Measurements from ENCODE around the gene GLCCI1. TPM values are rescaled to one million over a fixed set of nuclear protein-coding genes. Genes with fewer than 3 reads are reported as not detected.

Gene GLCCI1
- polyA plus RNA-seq, 2 of the 4 experiments (the other 2 are of a cell fraction): 1.2 to 2.8 TPM

DNA sequence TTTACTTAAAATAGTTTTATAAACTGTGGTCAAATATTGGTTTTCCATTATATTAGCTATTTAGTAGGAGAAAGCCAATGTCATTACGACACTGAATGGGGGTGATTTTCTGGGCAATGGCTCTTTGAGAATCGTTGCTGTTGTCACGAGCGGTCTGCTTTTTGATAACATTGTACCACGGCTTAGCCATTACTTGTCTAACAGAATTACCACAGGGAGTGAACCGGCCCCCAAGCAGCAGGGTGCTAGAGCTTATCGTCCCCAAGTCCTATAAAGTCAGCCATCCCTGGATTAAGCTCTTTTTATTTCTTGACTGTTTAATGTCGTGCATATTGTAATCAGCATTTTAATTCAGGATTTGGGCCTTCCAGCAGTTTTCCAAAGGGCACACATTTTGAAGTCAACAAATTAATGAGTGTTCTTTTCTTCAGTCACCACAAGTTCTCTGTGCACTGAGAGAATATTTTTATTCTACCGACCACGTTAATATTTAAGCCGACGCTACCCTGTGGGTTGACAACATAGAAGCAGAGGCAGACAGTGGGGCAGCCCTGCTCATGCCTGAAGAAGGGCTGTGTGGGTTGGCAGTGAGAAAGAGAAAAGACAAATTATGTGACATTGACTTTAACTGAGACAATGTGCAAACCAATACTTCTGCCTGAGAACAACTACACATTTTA, 167.6 kb downstream of the GLCCI1 start:
- 81% methylated on average over 12 of the region's 12 CpGs for WGBS (ENCODE audit: missing lambda C conversion rate)

More for the DNA sequence above, 167.6 kb downstream of the GLCCI1 start:
- Histone ChIP-seq H3K4me2 (no peak overlapping the region), H3K4me1 (no peaks in the 10 kb centered on the region), H3K9me3 (no peaks in the 10 kb centered on the region), H3K4me3 (no peak overlapping the region), H3K27ac (no peak overlapping the region)
- POLR2A ChIA-PET: no interaction called here
- TF ChIP-seq, protein P1, sequence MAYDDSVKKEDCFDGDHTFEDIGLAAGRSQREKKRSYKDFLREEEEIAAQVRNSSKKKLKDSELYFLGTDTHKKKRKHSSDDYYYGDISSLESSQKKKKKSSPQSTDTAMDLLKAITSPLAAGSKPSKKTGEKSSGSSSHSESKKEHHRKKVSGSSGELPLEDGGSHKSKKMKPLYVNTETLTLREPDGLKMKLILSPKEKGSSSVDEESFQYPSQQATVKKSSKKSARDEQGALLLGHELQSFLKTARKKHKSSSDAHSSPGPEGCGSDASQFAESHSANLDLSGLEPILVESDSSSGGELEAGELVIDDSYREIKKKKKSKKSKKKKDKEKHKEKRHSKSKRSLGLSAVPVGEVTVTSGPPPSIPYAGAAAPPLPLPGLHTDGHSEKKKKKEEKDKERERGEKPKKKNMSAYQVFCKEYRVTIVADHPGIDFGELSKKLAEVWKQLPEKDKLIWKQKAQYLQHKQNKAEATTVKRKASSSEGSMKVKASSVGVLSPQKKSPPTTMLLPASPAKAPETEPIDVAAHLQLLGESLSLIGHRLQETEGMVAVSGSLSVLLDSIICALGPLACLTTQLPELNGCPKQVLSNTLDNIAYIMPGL (CRISPR knock-in tag; IDR thresholded peaks at IDR 0.05; ENCODE audit: borderline replicate concordance): no peak
- TF ChIP-seq TP53 (CRISPR knock-in tag; IDR thresholded peaks at IDR 0.05) (no peak), RAD21 (conservative IDR thresholded peaks at IDR 0.05 in 1 of 2, IDR thresholded peaks at IDR 0.05 in 1 of 2) (no peak), HOXA7 (CRISPR knock-in tag; IDR thresholded peaks at IDR 0.05) (no peak), NFE2L2 (conservative IDR thresholded peaks at IDR 0.05; ENCODE audit: low read length) (no peak), FOXS1 (CRISPR knock-in tag; IDR thresholded peaks at IDR 0.05) (no peak), HOXB5 (CRISPR knock-in tag; IDR thresholded peaks at IDR 0.05) (no peak), SMC3 (IDR thresholded peaks at IDR 0.05) (no peak)
- ATAC-seq: no peak
- no peak for FAIRE-seq
- CTCF ChIA-PET: no interaction called here
- DNase-seq (ENCODE audit: low read depth in 1 of 2, low spot score in 1 of 2): no peak
